Endometrial microvascular endothelial cells (primary cell): Measurements from ENCODE around the gene IRGQ. TPM values are rescaled to one million over a fixed set of nuclear protein-coding genes. Genes with fewer than 3 reads are reported as not detected.
"Not testable (repeated sequence)": the region's sequence is repeated elsewhere in the genome, so short reads cannot be mapped to it uniquely, and the experiment has no call there.

Source experiments
- in situ Hi-C: cut with HindIII; loops from 2 replicates; pipeline ENCODE4 v1.10.0; 2017; ENCODE audit warnings: low sequenced_read_pairs, low pct_unique_long_range_greater_than_20kb; ENCODE audit errors: inconsistent ontology term
- total RNA-seq: library from RNA; depleted of rRNA; stranded (reverse); fragments of >200 nt; gene quantifications from one replicate; pipeline ENCODE4 v1.2.3, GENCODE V29; 2015; ENCODE audit errors: inconsistent ontology term

Gene IRGQ
- total RNA-seq, 1 donor from 2014 or later, result 15.0 TPM

- in situ Hi-C loops, result no loop called here
These were observed 42.3 kb downstream of the IRGQ start for GRCh38 chr19:43553656-43554055.

GRCh38 chr19:43552616-43553015 is 43.3 kb downstream of the IRGQ start:
- in situ Hi-C loops, result no loop called here

- in situ Hi-C loops, result no loop called here
These were observed 43.8 kb downstream of the IRGQ start for GRCh38 chr19:43552198-43552450.

- in situ Hi-C loops, result no loop called here
These were observed 44.3 kb downstream of the IRGQ start for GRCh38 chr19:43551399-43552197.

- in situ Hi-C loops, result no loop called here
These were observed 47.2 kb downstream of the IRGQ start for GRCh38 chr19:43548706-43549105.

- in situ Hi-C loops, result not testable (repeated sequence)
These were observed 48.0 kb downstream of the IRGQ start for GRCh38 chr19:43547926-43548325.

- in situ Hi-C loops, result no loop called here
These were observed 49.4 kb downstream of the IRGQ start for GRCh38 chr19:43546581-43546980.

- in situ Hi-C loops, result no loop called here
These were observed 50.0 kb downstream of the IRGQ start for GRCh38 chr19:43545981-43546380.

GRCh38 chr19:43545276-43545675 is 50.7 kb downstream of the IRGQ start:
- in situ Hi-C loops, result no loop called here

GRCh38 chr19:43544077-43544476 is 51.9 kb downstream of the IRGQ start:
- in situ Hi-C loops, result no loop called here

- in situ Hi-C loops, result no loop called here
These were observed 53.8 kb downstream of the IRGQ start for GRCh38 chr19:43541920-43542650.

- in situ Hi-C loops, result no loop called here
These were observed 55.6 kb downstream of the IRGQ start for GRCh38 chr19:43540381-43540780.

GRCh38 chr19:43538922-43539321 is 57.0 kb downstream of the IRGQ start:
- in situ Hi-C loops, result no loop called here

GRCh38 chr19:43534816-43535761 is 60.8 kb downstream of the IRGQ start:
- in situ Hi-C loops, result no loop called here

Other genes starting within 250 kb of the IRGQ start
- gene CD177, start 242.4 kb downstream of the IRGQ start, total RNA-seq, result 0.46 TPM
- not detected for gene TEX101, start 181.2 kb downstream of the IRGQ start, total RNA-seq
- gene LYPD3, start 130.5 kb downstream of the IRGQ start, total RNA-seq, result not detected
- 4.4 TPM for gene PHLDB3, start 91.4 kb downstream of the IRGQ start, total RNA-seq
- 52.6 TPM for gene ETHE1, start 68.9 kb downstream of the IRGQ start, total RNA-seq
- gene ZNF575, start 62.9 kb downstream of the IRGQ start, total RNA-seq, result not detected
- 51.9 TPM for gene XRCC1, start 20.6 kb downstream of the IRGQ start, total RNA-seq
- 1.9 TPM for gene PINLYP, start 20.3 kb downstream of the IRGQ start, total RNA-seq
- gene ZNF576, start 461 bp upstream of the IRGQ start, total RNA-seq, result 22.5 TPM
- gene SRRM5, start 16.0 kb upstream of the IRGQ start, total RNA-seq, result not detected
- 62.4 TPM for gene ZNF428, start 23.5 kb upstream of the IRGQ start, total RNA-seq
- 0.19 TPM for gene CADM4, start 43.7 kb upstream of the IRGQ start, total RNA-seq
- gene PLAUR, start 74.0 kb upstream of the IRGQ start, total RNA-seq, result 245 TPM
- not detected for gene IRGC, start 119.9 kb upstream of the IRGQ start, total RNA-seq
- 13.9 TPM for gene SMG9, start 158.8 kb upstream of the IRGQ start, total RNA-seq
- gene KCNN4, start 184.8 kb upstream of the IRGQ start, total RNA-seq, result 17.4 TPM
- gene LYPD5, start 206.3 kb upstream of the IRGQ start, total RNA-seq, result 0.09 TPM
- 1.6 TPM for gene ZNF283, start 231.2 kb upstream of the IRGQ start, total RNA-seq